HG03045 (cell line): ENCODE data around the gene LIPT2.

Source experiments
- ATAC-seq: cut with Tn5 transposase; IDR thresholded peaks from one replicate; pipeline ENCODE4 v1.9.1; 2021; ENCODE audit warnings: mild to moderate bottlenecking, moderate library complexity; ENCODE audit not compliant: unreplicated experiment

The LIPT2 gene

DNA sequence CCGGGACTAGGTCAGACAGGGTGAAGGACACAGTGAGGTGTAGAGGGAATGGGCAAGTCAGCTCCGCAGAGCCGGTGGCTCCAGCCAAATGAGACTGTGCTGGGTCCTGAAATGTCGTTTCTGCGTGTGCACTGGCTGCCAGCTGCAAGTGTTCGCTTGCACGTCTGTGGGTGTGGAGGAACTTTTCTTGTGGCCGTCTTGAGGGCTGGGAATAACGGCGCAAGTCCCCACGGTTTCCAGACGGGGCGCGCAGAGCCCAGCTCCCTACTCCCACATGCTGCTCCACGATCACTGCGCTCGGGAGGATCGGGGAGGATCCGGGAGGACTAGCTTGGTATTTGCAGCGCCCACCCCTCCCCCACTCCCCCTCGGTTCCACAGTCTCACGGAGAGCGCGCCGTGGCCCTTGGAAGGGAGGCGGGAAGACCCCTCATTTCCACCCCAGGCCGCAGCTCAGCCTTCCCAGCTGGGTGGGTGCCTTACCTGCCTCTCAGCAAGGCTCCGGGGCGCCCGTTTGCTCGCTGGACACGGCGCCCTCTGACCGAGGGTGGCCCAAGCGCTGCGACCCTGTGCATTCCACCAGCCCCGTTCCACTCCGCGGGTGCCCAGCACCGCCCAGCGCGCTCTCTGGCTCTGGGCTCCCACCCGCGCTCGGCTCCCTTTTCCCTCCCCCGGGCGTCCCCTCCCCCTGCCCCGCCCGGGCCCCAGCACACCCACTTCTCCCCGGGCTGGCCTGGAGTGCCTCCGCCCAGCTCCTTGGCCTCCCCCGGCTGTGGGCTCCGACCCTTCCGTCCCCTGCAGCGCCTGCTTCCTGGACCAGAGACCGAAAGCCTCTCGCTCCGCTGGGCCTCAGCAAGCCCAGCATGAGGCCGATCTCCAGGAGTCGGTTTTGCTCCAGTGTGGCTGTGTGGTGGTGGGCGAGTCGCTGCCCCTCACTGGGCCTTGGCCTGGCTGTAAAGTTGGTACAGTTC is 26.3 kb downstream of the LIPT2 start, which contains the start of gene KCNE3:
TSS of gene KCNE3 (minus strand) at position 634 of the 970 bp plus-strand sequence. CDS start 9,986 bp downstream, outside the sequence.
- ATAC-seq = no peak

DNA sequence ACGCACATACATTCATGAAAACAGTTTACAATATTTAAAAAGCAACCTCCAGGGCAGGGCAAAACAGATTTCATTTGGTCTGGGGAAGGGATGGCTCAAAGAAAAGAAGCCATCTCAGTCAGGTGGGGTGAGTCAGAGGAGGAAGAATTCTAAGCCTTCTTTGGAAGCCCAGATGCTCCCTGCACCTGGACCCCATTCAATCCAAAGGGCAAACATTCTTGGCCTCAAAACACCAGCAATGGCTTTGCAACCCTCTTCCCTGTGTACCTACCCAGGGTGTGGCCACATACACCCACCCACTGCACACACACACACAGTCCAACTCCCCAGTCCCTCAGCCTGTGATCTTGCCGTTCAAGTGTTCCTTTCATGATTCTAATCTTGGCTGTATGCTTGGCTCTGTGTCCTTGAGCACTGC is 28.2 kb downstream of the LIPT2 start:
- no peak for ATAC-seq

DNA sequence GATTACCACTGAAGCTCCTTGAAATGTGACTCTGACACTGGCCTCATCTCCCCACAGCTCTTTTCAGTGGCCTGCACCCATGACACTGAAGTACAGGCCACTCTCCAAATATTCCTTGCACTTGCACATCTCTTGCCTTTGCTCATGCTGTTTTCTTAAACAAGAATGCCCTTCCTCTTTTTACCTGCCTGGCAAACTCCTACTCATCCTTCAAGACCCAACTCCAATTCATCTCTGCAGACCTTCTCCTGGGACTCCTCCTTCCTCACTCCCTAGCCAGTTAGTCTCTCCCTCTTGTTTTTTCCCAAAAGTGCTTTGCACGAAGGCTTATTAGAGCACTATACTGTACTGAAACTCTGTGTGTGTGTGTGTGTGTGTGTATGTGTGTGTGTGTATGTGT is 28.8 kb downstream of the LIPT2 start:
- ATAC-seq = no peak

DNA sequence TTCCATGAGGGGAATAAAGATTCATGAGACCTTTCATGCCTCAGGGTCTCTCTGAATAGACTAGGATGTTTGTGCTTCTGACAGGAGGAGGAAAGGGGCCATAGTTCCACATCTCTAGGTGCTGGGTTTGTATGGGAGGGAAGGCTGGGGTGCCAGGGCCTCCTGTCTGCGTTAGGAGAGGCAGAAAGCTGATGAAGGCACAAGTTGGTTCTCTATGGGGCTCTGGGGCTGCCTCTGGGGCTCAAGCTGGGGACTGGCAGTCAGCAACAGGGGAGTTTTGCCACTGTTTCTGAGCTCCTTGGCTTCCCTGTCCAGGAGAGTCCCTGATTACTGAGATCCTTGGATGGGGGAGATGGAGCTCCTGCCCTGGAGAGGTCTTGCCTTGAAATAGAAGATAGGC is 30.3 kb downstream of the LIPT2 start:
- no peak for ATAC-seq

DNA sequence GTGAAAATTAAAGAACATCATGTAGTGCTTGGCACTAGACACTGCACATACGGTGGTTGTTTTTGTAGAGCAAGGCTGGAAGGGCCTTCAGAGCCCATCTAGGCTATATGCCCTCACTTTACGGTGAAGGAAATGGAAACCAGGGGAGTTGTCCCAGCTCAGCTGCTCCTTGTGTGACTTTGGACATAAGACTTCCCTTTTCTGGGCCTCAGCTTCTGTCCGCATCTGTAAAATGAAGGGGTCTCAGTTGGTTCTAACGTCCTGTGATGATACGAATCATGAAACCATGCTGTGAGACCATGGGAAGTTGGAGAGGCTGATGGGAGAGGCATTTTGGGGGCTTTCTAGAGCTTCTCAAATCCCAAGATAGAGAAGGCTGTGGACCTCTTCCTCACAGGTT is 30.9 kb downstream of the LIPT2 start:
- no peak for ATAC-seq

DNA sequence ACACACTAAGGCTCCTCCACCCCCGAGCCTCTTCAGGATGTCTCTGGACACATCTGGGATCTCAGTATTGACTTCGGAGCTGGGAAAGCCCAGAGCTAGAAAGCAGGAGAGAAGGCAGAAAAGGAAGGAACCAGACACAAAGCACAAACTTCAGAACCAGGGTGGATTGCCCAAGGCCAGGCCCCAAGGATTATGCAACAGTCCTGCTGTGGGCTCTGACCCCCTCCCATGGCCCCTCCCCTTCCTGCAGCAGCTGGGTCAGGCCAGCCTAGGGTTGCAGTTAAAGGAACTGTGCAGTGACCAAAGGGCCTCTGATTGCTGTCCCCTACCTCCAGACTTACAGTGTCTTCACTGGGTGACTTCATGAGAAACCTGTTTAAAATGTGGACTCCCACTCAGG is 31.5 kb downstream of the LIPT2 start:
- no peak for ATAC-seq

DNA sequence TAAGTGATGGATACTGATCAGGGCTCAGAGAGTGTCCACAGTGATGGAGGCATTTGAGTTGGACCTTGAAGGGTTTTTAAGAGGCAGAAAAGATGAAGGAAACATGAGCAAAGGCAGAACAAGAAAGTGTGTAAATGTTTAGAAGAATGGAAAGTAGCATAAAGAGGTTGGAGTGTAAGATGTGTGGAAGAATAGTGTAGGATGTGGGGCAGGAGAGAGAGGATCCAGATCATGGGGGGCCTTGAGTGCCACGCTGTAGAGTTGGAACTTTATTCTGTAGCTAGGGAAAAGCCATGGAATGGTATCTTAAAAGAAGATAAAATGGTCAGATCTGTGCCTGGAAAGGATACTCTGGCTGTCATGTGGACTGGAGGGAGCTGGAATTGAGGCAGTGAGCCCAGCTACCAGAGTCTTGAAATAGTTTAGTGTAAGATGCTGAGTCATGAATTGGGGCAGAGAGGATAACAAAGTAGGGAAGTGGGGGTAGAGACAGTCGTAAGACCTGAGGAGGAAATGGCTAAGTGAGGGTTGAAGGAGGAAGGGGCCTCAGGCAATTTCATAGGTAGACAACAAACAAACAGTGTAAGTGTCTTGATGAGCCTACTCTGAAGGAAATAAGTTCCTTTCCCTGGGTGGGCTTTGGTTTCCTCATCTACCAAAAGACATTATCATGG is 32.9 kb downstream of the LIPT2 start:
- ATAC-seq = no peak

DNA sequence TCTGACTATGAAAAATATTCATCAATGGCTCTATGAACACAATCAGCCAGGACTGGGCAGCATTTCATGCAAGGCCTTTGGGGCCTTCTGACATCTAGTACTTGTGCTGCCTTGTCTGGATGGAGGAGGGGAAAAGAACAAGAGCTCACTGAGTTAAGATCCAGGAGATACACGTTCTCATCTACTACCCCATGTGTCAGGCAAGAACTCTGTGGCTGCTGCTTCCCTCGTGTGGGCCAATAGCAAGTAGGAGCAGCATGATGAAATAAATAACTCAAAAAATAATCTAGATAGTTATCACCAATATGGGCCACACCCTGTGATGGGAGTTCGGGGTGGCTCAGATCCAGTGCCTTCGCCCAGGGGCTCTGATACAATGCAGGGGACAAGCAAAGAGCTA is 33.5 kb downstream of the LIPT2 start:
- no peak for ATAC-seq

DNA sequence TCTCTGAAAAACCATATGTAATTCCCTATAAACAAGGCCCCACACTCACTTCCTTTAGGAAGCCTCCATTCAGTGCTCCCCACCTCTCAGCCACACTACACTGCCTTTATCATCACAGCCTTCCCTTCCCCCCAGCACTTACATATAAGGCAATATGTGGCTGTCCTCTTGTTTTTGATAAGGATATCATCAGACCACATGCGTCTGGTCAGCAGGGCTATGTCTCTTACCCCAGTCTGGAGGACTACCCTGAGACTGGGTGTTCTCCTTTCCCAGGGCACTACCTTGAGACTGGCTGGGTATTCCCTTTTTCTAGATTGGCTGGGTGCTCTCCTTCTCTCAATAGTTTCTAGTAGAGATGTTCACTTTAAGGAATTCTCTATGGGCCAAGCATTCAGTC is 33.9 kb downstream of the LIPT2 start:
- no peak for ATAC-seq

DNA sequence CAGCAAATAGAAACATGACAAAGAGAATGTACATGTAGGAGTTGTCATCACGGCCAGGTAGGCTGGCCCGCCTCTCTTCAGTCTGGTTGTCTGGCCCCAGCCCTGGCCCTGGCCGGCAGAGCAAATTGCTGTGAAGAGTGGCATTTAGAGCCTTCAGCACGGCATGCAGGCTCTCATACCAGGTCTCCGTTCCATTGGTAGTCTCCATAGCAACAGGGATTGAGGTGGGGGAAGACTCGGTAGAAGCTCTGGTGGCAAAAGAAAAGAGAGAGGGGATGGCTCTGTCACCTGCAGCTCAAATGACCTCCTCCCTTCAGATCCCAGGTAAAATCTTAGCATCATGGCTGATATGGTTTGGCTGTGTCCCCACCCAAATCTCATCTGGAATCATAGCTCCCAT is 36.2 kb downstream of the LIPT2 start:
- ATAC-seq = no peak

DNA sequence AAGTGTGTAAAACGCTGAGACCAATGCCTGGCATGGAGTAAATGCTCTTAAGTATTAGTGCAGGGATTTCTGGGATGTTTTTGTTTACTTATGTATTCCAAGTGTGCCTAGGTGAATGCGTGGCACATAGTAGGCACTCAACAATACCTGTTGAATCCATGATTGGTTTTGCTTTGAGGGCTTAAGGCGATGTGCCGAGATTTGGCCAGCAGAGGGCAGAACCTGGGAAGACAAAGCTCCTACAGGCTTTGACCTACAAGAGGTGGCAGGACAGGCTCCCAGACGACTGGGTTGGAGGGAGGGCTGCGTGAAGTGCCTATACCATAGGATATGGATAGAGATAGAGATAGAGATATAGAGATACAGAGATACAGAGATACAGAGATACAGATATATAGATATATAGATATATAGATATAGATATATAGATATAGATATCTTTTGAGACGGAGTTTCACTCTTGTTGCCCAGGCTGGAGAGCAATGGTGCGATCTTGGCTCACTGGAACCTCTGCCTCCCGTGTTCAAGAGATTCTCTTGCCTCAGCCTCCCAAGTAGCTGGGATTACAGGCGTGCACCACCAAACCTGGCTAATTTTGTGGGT is 40.0 kb downstream of the LIPT2 start:
- ATAC-seq = no peak

DNA sequence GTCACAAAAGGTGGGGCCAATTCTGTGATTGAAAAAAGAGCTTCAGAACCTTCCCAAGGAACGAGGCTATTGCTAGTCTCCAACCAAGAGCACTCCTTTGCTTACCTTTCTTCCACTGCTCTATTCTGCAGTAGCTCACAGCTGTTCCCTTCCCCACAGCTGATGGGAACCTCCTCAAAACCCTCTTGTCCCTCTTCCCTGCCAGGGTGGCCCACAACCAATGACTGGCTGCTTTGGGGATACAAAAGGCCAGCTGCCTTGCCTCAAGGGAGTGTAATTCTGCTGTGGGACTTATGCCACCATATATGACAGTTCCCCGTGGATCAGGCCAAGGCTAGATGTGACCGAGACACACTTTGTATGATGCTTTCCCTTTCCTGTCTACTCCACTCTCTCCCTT is 41.2 kb downstream of the LIPT2 start:
- ATAC-seq = no peak

DNA sequence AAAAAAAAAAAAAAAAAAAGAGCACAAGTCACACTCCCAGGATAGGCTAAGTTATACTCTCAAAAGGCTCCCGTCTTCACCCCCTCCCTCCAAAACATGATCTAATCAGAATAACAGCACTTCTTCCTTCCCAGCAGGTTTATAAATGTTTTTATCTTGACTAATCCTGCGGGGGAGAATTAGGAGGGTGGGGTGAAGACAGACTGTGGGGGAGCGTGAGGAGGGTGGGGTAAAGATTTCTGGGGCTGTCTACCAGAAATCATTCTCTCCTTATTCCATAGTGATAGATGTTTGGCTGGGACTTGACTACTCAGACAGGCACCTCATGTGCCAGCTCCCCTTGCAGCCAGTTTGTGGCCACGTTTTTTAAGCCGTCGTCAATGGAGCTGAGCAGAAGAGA is 43.2 kb downstream of the LIPT2 start:
- ATAC-seq = no peak

DNA sequence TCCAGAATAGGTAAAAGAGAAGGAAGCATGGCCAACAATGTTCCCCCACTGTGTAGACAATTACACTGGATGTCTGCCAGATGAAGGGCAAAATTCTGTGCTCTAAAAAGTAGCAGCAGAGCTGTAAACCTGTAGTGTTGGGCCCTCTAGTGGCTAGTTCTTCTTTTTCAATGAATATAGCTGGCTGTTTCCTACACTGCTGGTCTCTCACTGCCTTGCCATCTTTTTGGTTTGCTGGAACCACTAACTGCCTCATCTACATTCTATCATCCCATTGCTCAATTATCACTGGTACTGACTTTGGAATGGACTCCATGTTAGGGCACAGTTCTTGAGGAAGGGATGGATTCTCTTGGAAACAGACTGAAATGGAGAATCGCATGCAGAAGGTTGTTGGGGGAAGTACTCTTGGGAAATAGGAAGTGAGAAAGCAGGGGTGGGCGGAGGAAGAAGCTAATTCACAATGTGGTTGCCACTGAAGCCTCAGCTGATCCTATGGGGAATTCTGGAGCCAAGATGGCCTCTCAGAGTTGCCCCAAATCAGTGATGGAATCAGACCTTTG is 44.1 kb downstream of the LIPT2 start:
- no peak for ATAC-seq

DNA sequence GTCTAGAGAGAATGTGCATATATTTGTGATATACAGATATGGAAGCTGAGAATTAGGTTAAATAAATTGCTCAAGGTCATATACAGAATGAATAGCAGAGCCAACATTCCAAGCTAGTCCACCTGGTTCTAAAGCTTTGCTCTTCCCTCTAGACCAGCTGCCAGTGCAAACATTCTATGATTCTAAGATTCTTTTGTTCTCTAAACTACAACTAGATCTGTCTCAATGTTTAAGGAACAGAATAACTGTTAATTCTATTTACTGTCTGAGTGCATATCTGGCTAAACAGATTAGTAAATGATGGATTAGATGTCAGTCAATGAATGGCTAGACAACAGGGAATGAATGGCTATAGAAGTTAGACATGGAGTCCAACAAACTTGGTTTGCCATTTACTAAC is 45.8 kb downstream of the LIPT2 start:
- no peak for ATAC-seq

DNA sequence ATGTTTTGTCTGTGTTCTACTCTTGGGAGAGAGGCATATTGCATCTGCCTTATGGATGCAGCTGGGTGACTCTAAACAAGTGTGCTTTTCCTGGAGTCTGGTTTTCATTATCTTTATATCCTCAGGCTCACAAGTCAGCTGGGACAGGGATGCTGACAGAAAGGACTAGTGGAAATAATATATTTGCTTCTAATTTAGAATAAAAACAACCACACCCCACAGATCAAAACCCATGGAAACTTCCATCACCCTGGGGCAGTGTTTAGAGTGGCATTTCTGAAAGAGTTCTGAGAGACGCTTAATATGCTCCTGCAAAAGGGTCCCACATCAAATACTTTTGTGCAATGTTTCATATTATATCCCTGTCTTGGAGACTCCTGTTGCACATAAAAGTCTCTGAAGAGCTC is 47.0 kb downstream of the LIPT2 start:
- no peak for ATAC-seq

DNA sequence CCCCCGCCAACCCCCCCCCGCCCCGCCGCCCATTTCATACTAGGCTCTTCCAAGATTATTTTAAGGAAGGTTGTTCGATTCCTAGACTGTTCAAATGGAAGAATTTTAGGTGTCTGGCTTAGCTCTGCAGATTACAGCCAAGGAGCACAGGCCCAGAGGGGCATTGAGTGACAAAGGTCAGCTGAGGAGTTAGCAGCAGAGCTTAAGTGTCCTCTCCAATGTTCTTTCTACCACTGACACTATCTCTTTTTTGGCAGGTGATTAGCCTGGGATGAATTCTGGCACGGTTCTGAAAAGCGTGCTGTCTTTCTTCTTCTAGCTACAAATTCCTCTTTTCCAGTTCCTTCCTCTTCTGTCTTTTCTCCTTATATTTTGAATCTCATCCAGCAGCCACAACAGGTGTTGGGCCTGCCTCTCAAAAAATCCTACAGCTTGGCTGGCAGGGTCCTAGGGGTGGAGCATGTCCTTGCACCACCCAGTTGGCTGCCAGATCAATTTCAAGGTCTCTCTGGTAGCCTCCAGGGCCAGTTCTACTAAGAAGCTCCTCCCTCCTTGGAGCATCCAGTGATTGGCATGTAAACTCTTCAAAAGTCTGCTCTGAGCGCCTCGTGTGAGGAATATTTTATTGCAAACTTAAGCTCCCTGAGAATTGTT is 49.2 kb downstream of the LIPT2 start:
- no peak for ATAC-seq

DNA sequence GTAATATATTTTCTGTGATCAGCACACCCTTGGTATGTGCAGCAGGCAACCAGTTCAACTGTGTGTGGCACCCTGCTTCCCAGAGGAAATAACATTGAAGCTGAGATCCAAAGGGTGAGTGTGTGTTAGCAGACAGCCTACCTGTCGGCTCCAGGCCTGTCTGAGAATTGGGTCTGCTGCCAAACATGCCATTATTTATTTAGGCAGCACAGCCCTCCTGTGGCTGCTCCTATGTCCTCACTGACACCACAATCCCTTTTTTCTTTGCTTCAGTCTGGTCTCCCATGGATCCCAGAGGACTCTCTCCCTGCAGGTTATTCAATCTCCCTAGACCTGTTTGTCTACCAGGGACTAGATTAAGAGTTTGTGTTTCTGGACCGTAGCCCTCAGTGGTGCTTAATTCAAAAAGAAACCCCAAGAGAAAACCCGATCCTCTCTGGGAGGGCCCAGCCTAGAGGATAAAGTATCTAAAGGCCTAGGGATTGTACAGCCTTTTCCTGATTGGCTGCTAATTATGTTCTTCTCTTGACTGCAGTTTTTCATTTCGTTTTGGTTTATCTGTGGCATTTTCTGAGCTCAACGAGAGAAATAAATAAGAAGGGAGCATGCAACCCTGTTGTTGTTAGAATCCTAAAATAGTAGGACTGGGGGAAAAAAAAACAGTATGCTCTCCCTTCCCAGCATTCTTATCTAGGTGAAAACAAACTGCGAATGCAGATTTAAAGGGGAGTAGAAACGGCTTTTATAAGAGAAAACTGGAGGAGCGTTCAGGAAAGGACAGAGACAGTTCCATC is 50.3 kb downstream of the LIPT2 start:
- no peak for ATAC-seq

DNA sequence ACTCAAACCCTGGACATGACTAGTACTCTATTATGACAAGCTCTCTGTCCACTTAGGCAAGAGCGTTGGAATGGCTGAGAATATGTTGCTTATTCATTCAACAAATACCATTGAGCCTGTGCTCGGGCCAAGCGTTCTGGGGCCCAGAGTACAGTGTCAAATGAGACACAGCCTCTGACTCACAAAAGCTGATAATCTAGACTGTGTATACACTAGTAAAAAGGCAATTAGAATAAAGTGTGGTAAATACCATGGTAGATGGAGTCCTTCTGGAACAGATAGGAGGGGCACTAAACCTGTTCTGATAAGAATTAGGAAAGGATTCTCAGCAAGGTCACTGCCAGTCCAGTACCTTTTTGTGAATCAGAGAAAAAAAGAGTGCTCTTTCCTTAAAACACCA is 50.9 kb downstream of the LIPT2 start:
- no peak for ATAC-seq
